Fibroblast of upper back skin (primary cell): ENCODE data around the gene CERS1.

Source experiments
- DNase-seq: peaks from one replicate; pipeline ENCODE4 v3.0.0-alpha.2; 2013

The CERS1 gene

GRCh38 chr19:18895824-18896341 lies at the start of gene CERS1:
Gene CERS1, minus strand, starts transcription at chr19:18896158. Its CDS starts 86 bp downstream, at chr19:18896072.
- no peak for DNase-seq

DNA sequence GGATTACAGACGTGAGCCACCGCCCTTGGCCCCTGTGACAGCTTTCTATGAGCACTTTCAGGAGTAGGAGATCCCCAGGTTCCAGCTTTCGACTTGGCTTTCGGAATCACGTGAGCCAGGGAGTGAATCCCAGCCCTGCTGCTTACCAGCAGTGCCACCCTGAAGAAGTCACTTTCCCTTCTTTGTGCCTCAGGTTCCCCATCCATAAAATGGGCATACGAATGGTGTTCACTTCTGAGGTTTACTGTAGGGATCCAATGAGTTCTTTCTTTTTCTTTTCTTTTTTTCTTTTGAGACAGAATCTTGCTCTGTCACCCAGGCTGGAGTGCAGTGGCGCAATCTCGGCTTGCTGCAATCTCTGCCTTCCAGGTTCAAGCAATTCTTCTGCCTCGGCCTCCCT lies 49.3 kb upstream of the CERS1 start:
- no peak for DNase-seq

DNA sequence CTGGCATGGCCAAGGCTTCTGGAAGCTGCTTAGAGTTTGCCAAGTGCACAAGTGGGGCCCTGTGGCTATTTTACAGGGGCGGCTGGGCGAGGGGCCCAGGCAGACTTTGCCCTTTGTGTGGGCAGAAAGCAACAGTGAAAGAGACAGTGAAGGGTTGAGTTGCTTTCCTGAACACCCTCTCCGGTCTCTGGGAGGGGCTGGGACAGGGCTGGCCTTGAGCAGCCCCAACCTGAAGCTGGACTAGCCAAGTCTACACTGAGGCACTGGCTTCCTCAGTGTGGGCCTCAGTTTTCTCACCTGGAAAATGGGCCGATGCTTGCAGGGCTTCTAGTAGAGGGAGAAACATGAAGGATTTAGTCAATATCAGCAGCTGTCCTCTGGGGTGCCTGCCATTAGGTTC lies 47.5 kb upstream of the CERS1 start:
- DNase-seq: no peak

- DNase-seq: no peak
Measured at GRCh38 chr19:18942692-18943091, 46.7 kb upstream of the CERS1 start.

DNA sequence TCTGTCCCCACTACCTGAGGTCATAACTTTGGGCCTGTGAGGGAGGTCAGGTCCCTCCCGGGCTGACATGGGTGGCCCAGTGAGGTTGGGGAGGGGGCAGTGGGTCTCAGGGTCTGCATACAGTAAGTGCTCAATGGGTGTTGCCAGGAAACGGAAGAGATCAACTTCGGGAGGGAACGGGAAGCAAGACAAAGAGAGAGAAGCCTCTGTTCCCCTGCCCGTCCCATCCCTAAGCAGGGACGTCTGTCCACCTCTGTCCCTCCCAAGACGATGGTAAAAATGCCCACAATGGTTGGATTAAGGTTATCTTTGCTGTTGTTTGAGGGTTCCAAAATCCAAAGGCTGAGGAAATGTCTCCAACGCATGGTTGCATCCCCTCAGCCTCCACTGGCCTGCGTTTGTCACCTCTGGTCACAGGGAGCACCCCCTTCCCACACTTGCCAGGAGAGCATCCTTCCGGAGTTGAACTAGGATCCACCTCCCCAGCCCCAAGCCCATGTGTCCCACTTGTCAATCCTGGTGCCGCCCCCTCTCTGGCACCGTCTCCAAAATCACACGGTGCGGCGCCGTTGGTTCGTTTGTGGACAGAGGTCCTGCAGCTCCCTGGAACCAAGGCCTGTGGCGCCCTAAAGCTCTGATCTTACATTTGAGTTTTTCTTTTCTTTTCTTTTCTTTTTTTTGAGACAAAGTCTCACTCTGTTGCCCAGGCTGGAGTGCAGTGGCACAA lies 45.8 kb upstream of the CERS1 start:
- no peak for DNase-seq

DNA sequence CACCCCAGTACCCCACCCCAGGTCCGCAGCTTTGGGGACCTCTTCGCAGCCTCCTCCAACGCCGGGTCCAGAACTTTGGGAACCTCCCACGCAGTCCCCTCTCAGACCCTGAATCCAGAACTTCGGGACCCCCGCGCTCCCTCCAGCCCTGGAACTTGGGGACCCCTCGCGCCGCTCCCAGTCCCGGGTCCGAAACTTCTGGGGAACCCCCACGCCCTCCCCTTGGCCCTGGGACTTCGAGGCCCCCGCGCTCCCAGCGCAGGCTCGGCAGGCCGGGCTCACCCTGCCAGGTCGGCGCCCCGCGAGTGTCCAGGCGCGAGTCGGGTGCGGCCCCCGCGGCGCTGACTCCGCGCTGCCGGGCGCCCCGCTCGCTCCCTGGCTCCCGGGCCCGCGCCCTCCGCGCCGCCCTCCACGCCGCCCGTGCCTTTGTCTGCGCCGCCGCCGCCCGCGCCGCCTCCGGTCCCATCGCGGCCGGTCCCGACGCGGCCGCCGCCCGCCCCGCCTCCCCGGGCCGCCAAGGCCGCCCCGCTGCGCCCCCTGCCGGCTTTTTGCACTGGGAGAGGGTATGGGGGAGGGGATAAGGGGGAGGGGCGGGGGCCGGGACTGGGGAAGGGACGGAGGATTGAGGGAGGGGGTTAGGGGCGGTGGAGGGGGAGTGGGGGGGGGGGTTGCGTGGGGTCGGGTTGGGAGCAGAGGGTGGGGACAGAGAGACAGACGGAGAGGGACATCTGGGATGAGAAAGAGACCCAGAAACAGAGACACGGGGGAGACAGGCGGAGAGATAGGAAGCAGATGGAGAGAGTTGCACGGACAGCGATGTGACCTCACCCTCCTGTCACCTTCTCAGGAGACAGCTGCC lies 45.0 kb upstream of the CERS1 start, which contains the start of gene HOMER3:
Gene HOMER3, minus strand, starts transcription at position 449 of the 859 bp plus-strand sequence. CDS start 2,235 bp downstream, outside the sequence.
- DNase-seq: peak; percentile 59

DNA sequence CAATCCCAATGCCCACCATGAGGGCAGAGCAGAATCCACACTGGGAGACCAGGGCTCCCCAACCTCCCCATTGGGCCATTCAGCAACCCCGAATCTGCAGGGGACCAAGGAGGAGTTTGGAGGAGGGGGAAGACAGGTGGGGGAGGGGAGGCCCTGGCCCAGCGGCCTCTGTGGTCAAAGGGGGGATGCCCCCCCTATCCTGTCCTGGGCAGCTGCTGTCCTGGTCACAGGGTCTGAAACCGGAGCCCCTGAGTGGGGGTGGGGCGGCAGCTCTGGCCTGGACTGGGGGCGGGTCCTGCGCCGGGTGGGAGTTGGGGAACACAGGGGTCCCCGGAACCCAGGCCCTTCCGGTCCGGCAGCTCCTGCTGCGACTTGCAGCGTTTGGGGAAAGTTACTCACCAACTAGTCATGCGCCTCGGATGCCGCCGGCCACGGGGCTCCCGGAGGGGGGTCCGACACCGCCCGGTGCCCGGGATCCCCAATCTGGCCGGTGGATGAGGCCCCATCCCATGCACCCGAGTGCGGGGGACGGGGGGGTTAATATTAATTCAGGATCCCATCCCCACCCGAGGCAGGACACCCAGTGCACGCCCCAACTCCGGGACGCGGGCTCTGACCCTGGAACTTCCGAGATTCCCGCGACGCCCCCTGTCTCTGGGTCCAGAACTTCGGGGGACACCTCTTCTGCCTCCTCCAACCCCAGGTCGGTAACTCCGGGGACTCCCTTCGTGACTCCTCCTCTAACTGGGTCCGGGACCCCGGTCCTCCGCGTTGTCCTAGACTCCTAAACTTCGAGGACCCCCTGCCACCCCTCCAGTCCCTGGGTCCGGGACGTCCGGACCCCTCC lies 44.2 kb upstream of the CERS1 start:
- peak; percentile 49 for DNase-seq

DNA sequence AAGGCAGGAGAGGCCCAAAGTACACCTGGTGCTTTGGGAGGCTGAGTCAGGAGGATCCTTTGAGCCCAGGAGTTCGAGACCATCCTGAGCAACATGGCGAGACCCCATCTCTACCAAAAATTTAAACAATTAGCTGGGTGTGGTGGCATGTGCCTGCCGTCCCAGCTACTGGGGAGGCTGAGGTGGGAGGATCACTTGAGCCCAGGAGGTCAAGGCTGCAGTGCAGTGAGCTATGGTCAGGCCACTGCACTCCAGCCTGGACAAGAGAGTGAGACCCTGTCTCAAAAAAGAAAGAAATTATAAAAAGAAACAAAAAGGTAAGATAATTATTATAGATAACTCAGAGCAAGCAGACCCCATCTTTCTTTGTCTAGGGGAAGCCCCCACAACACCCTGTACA lies 43.2 kb upstream of the CERS1 start:
- DNase-seq: no peak

GRCh38 chr19:18933297-18933696 lies 37.3 kb upstream of the CERS1 start:
- no peak for DNase-seq

DNA sequence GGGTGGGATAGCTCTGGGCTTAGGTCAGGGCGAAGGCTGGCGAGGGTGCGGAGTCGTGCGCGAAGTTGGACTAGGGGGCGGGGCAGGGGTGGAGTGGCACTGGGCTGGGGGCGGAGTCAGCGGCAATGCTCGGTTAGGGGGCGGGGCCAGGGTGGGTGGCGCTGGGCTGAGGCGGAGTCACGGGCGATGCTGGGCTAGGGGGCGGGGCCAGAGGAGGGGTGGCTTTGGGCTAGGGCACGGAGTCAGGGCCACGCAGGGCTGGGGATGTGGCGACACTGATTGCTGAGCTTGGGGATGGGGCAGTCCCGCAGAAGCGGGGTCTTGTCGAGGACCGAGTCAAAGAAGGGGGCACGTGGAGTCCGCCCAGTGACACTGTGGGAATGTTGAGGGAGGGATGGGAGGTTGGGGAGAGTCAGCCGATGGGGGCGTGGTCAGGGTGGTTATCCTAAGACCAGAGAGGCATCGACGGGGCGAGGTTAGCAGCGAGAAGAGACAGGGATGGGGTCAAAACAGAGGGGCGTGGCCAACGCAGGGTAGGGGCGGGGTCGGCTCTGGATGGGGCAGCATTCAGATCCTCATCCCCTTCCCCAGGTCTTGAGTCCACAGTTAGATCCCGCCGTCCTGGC lies 36.4 kb upstream of the CERS1 start:
- peak; percentile 29 for DNase-seq

DNA sequence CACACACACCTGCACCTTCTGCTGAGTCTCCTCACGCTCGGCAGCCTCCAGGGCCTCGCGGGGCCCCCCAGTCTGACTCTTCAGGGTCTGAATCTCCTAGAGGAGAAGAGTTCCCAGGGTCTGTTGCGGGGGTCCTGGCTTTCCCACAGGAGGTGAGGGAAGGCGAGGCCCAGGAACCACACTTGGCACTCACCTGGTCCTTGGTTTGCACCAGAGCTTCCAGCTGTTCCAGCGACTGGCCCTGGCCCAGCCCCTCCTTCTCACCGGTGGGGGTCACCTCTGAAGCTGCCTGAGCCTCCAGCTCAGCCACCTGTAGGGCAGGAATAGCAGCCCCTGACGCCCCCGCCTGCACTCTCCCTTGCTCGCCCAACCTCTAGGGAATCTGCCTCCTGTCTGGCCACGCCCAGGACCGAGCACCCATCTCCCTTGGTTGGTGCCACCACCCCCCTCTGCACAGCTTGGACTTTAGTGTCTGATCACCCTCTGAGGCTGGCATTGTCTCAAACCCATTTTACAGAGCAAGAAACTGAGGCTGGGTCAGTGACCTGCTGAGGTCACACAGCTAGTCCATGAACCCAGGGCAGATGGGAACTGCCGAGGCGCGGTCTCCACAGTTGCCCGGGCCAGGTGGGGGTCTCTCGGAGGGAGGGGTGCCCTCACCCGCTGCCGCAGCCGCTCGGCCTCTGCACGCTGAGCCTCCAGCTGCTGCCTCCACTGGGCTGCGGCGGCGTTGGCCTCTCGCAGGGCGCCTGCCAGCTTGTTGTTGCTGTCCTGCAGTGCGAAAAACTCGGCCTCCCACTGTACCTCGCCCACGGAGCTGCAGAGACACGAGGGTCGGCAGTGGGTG lies 35.6 kb upstream of the CERS1 start:
- DNase-seq: no peak

DNA sequence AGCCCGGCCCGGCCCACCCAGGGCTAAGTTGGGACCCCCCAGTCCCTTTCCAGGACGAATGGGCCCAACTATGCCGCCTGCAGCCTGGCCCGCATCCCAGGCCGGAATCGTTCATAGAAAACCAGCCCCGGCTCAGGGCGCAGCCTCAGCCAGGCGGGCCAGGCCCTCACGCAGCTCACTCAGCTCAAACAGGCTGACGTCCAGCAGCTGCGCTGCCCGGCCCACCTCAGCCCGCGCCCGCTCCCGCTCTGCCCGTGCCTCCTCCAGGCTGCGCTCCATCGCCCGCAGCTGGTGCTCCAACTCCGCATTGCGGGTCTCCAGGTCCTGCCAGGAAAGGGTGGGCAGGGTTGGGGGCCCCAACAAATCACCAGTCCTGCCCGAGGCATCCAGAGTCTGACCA lies 33.4 kb upstream of the CERS1 start:
- no peak for DNase-seq

- no peak for DNase-seq
Measured at GRCh38 chr19:18928018-18928805, 32.3 kb upstream of the CERS1 start.

GRCh38 chr19:18924684-18925213 lies 28.8 kb upstream of the CERS1 start:
- no peak for DNase-seq

- no peak for DNase-seq
Measured at GRCh38 chr19:18922228-18922985, 26.4 kb upstream of the CERS1 start.

DNA sequence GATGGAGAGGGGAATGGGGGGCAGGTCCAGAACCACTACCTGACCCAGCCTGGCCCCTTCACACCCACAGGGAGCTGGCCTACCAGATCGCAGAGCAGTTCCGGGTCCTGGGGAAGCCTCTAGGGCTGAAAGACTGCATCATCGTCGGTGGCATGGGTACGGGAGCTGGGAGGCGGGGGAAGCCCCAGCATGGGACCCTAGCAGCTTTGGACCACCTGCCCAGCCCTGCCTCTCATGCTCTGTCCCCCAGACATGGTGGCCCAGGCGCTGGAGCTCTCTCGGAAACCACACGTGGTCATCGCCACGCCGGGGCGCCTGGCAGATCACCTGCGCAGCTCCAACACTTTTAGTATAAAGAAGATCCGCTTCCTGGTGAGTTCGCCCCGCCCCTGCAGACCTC lies 25.6 kb upstream of the CERS1 start:
- DNase-seq: no peak

DNA sequence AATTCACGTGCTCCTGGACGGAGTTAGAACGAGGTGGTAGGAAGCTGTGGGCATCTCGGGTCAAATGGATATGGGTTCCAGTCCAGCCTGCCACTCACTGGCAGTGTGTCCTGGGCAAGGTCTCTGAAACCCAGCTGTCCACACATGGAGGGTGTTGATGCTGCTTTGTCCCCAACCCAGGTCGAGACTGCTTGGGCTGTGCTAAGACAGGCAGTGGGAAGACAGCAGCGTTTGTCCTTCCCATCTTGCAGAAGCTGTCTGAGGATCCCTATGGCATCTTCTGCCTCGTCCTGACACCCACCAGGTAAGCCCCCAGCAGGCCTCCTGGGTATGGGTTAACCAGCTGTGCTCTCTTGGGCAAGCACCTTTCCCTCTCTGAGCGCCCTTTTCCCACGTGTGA lies 24.4 kb upstream of the CERS1 start:
- no peak for DNase-seq

- DNase-seq: no peak
Measured at GRCh38 chr19:18919900-18920214, 23.9 kb upstream of the CERS1 start.

GRCh38 chr19:18919086-18919899 lies 23.3 kb upstream of the CERS1 start, which contains the start of the genes COPE and DDX49:
Gene COPE, minus strand, starts transcription at chr19:18919387. Its CDS starts 39 bp downstream, at chr19:18919348.
Gene DDX49, plus strand, starts transcription at chr19:18919715. Its CDS starts 27 bp downstream, at chr19:18919742.
- peak; percentile 100 for DNase-seq
